ENCODE results near the gene CDCA7L. TPM values are rescaled to one million over a fixed set of nuclear protein-coding genes. Genes with fewer than 3 reads are reported as not detected.
"Not testable (repeated sequence)": the region's sequence is repeated elsewhere in the genome, so short reads cannot be mapped to it uniquely, and the experiment has no call there.

CDCA7L gene
- total RNA-seq, 1 donor from 2014 or later, result 18.1 TPM

GRCh38 chr7:21943436-21943835, 2.3 kb downstream of the CDCA7L start:
- no peak for DNase-seq (ENCODE audit: low read depth)

GRCh38 chr7:21942955-21943354, 2.7 kb downstream of the CDCA7L start:
- DNase-seq (ENCODE audit: low read depth), result no peak

GRCh38 chr7:21941611-21942141, 4.0 kb downstream of the CDCA7L start:
- peak; percentile 42 for DNase-seq (ENCODE audit: low read depth)

- no peak for DNase-seq (ENCODE audit: low read depth)
These were observed 5.8 kb downstream of the CDCA7L start for GRCh38 chr7:21939858-21940372.

- DNase-seq (ENCODE audit: low read depth), result peak; percentile 94
These were observed 6.4 kb downstream of the CDCA7L start for GRCh38 chr7:21939136-21939857.

GRCh38 chr7:21938463-21938862, 7.2 kb downstream of the CDCA7L start:
- no peak for DNase-seq (ENCODE audit: low read depth)

- no peak for DNase-seq (ENCODE audit: low read depth)
These were observed 10.9 kb downstream of the CDCA7L start for GRCh38 chr7:21934808-21935207.

- DNase-seq (ENCODE audit: low read depth), result not testable (repeated sequence)
These were observed 12.4 kb downstream of the CDCA7L start for GRCh38 chr7:21933293-21933692.

- DNase-seq (ENCODE audit: low read depth), result no peak
These were observed 18.0 kb downstream of the CDCA7L start for GRCh38 chr7:21927693-21928092.

GRCh38 chr7:21926448-21926847, 19.3 kb downstream of the CDCA7L start:
- no peak for DNase-seq (ENCODE audit: low read depth)

GRCh38 chr7:21923658-21924057, 22.0 kb downstream of the CDCA7L start:
- DNase-seq (ENCODE audit: low read depth), result peak; percentile 59

GRCh38 chr7:21922605-21923004, 23.1 kb downstream of the CDCA7L start:
- DNase-seq (ENCODE audit: low read depth), result no peak

- no peak for DNase-seq (ENCODE audit: low read depth)
These were observed 24.8 kb downstream of the CDCA7L start for GRCh38 chr7:21920936-21921335.

- no peak for DNase-seq (ENCODE audit: low read depth)
These were observed 27.5 kb downstream of the CDCA7L start for GRCh38 chr7:21918216-21918615.

- DNase-seq (ENCODE audit: low read depth), result no peak
These were observed 29.1 kb downstream of the CDCA7L start for GRCh38 chr7:21916629-21917028.

GRCh38 chr7:21916176-21916575, 29.5 kb downstream of the CDCA7L start:
- DNase-seq (ENCODE audit: low read depth), result no peak

GRCh38 chr7:21915140-21915539, 30.6 kb downstream of the CDCA7L start:
- no peak for DNase-seq (ENCODE audit: low read depth)

- DNase-seq (ENCODE audit: low read depth), result no peak
These were observed 31.0 kb downstream of the CDCA7L start for GRCh38 chr7:21914671-21915070.

GRCh38 chr7:21912931-21913780, 32.5 kb downstream of the CDCA7L start:
- DNase-seq (ENCODE audit: low read depth), result no peak

GRCh38 chr7:21912305-21912704, 33.4 kb downstream of the CDCA7L start:
- DNase-seq (ENCODE audit: low read depth), result no peak

GRCh38 chr7:21911341-21911875, 34.3 kb downstream of the CDCA7L start:
- no peak for DNase-seq (ENCODE audit: low read depth)

- DNase-seq (ENCODE audit: low read depth), result no peak
These were observed 35.4 kb downstream of the CDCA7L start for GRCh38 chr7:21910253-21910652.
